Activated CD4-positive, alpha-beta T cell treated with anti-CD3 and anti-CD28 coated beads for 1 hour (primary cell): ENCODE results near the gene ATP1A2.

Source experiments
- DNase-seq: peaks from one replicate; pipeline ENCODE4 v3.0.0-alpha.2; 2020

The ATP1A2 gene

GRCh38 chr1:160151303-160151702 is 35.7 kb downstream of the ATP1A2 start, which contains the start of gene ATP1A4:
Gene ATP1A4, plus strand, starts transcription at chr1:160151603. Its CDS starts 438 bp downstream, at chr1:160152041.
- DNase-seq = no peak

- no peak for DNase-seq
Observed at GRCh38 chr1:160154790-160155189, 39.2 kb downstream of the ATP1A2 start.

- DNase-seq = no peak
Observed at GRCh38 chr1:160156361-160156760, 40.8 kb downstream of the ATP1A2 start.

- no peak for DNase-seq
Observed at GRCh38 chr1:160157174-160157573, 41.6 kb downstream of the ATP1A2 start.

GRCh38 chr1:160158031-160158430 is 42.5 kb downstream of the ATP1A2 start:
- DNase-seq = no peak

GRCh38 chr1:160158534-160158933 is 43.0 kb downstream of the ATP1A2 start:
- DNase-seq = no peak

- no peak for DNase-seq
Observed at GRCh38 chr1:160159846-160160245, 44.3 kb downstream of the ATP1A2 start.

GRCh38 chr1:160161965-160162705 is 46.6 kb downstream of the ATP1A2 start:
- DNase-seq = no peak

- DNase-seq = no peak
Observed at GRCh38 chr1:160162931-160163330, 47.4 kb downstream of the ATP1A2 start.

- no peak for DNase-seq
Observed at GRCh38 chr1:160163615-160164014, 48.1 kb downstream of the ATP1A2 start.

GRCh38 chr1:160164121-160164520 is 48.6 kb downstream of the ATP1A2 start:
- DNase-seq = no peak

- no peak for DNase-seq
Observed at GRCh38 chr1:160166166-160166868, 50.8 kb downstream of the ATP1A2 start.

- no peak for DNase-seq
Observed at GRCh38 chr1:160167056-160167455, 51.5 kb downstream of the ATP1A2 start.

- DNase-seq = no peak
Observed at GRCh38 chr1:160167580-160167979, 52.0 kb downstream of the ATP1A2 start.

GRCh38 chr1:160168016-160168415 is 52.5 kb downstream of the ATP1A2 start:
- no peak for DNase-seq

GRCh38 chr1:160168609-160169369 is 53.2 kb downstream of the ATP1A2 start:
- no peak for DNase-seq

- no peak for DNase-seq
Observed at GRCh38 chr1:160169553-160170399, 54.2 kb downstream of the ATP1A2 start.

GRCh38 chr1:160171354-160171753 is 55.8 kb downstream of the ATP1A2 start:
- no peak for DNase-seq

- DNase-seq = no peak
Observed at GRCh38 chr1:160171980-160172379, 56.4 kb downstream of the ATP1A2 start.

- DNase-seq = no peak
Observed at GRCh38 chr1:160177231-160177630, 61.7 kb downstream of the ATP1A2 start.

GRCh38 chr1:160177667-160178066 is 62.1 kb downstream of the ATP1A2 start:
- DNase-seq = no peak

- no peak for DNase-seq
Observed at GRCh38 chr1:160178731-160179130, 63.2 kb downstream of the ATP1A2 start.

- DNase-seq = no peak
Observed at GRCh38 chr1:160179336-160179735, 63.8 kb downstream of the ATP1A2 start.
